ENCODE data around the gene PEX5. TPM values are rescaled to one million over a fixed set of nuclear protein-coding genes. Genes with fewer than 3 reads are reported as not detected.

Gene PEX5
- 31.9 and 45.3 TPM in 2 replicates for total RNA-seq (2014; rRNA removed; shearing (Covaris generic); ENCODE audit: low replicate concordance)

DNA sequence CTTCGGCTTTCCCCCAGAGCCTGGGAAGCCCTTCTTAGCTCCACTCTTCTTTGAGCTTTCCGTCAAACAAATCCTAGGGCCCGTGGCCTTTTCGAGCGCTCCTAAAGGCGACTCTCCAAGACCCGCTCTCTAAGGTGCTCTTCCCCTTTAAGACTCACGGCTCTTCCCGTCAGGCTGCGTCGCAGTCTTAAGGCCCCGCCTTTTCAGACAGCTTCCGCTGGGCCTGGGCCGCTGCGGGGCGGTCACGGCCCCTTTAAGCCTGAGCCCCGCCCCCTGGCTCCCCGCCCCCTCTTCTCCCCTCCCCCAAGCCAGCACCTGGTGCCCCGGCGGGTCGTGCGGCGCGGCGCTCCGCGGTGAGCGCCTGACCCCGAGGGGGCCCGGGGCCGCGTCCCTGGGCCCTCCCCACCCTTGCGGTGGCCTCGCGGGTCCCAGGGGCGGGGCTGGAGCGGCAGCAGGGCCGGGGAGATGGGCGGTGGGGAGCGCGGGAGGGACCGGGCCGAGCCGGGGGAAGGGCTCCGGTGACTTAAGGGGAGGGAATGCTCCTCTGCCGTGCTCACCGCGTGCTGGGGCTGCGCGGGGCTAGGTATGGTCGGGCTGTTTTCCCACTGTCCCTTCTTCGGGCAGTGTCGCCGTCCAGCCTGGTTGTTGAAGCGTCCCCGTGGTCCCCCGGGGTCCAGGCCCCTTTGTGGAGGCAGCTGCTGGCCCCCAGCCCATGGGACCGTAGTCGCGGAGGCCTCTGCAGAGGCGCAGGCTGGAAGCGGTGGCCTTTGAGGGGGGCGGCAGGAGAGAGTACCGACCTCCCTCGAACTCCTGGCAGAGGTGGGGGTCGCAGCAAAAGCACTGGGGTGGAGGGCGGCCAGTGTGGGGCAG, at the start of gene PEX5:
PEX5 (plus strand) TSS at position 289 of the 870 bp plus-strand sequence. CDS start 692 bp downstream, outside the sequence.
- peak; percentile 85 for DNase-seq (ENCODE audit: low read depth)
- in situ Hi-C loops (cut with HindIII; ENCODE audit: low pct_unique_long_range_greater_than_20kb, low sequenced_read_pairs), result no loop called here

- DNase-seq (ENCODE audit: low read depth), result no peak
- in situ Hi-C loops (cut with HindIII; ENCODE audit: low pct_unique_long_range_greater_than_20kb, low sequenced_read_pairs), result no loop called here
Observed at GRCh38 chr12:7141351-7142005, 48.0 kb upstream of the PEX5 start.

GRCh38 chr12:7142056-7142644, 47.3 kb upstream of the PEX5 start:
- in situ Hi-C loops (cut with HindIII; ENCODE audit: low pct_unique_long_range_greater_than_20kb, low sequenced_read_pairs), result no loop called here
- peak; percentile 14 for DNase-seq (ENCODE audit: low read depth)

- no peak for DNase-seq (ENCODE audit: low read depth)
- in situ Hi-C loops (cut with HindIII; ENCODE audit: low pct_unique_long_range_greater_than_20kb, low sequenced_read_pairs), result no loop called here
Observed at GRCh38 chr12:7142809-7143465, 46.5 kb upstream of the PEX5 start.

DNA sequence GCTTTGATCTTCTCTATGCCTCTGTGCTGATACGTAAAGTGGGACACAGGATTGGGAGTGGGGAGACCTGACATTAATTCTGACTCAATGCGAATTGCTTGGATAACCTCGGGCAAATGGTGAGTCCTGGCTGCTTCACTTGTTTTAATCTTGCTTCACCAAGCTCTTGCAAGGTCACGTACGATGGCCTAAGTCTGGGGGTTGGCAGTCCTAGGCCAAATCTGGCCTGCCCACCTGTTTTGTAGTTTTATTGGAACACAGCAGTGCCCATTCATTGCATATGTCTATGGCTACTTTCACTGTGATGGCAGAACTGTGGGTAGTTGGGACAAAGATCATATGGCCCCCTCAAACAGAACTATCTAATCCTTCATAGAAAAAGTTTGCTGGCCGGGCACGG, 45.9 kb upstream of the PEX5 start:
- no peak for DNase-seq (ENCODE audit: low read depth)
- in situ Hi-C loops (cut with HindIII; ENCODE audit: low pct_unique_long_range_greater_than_20kb, low sequenced_read_pairs), result no loop called here

GRCh38 chr12:7144414-7145120, 44.9 kb upstream of the PEX5 start:
- in situ Hi-C loops (cut with HindIII; ENCODE audit: low pct_unique_long_range_greater_than_20kb, low sequenced_read_pairs), result no loop called here

DNA sequence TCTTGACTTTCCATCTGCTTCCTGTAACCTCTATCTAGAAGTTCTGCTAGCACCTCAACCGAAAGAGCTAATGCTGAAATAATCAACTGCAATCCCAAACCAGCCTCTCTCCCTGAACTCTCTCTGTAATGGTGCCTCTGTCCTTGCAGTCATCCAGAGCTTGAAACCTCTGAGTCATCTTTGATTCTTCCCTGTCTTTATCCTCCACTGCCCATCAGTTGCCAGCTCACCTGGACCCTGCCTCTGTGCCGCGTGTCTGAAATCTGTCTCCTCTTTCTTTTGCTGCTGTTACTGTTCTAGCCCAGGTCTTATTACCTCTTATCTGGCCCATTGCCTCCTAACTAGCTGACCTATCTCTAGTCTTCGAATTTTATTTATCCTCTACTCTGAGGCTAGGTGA, 43.8 kb upstream of the PEX5 start:
- DNase-seq (ENCODE audit: low read depth), result no peak
- in situ Hi-C loops (cut with HindIII; ENCODE audit: low pct_unique_long_range_greater_than_20kb, low sequenced_read_pairs), result no loop called here

More at GRCh38 chr12:7144414-7145120, 44.9 kb upstream of the PEX5 start:
- peak; percentile 15 for DNase-seq (ENCODE audit: low read depth)

GRCh38 chr12:7146228-7146627, 43.3 kb upstream of the PEX5 start:
- in situ Hi-C loops (cut with HindIII; ENCODE audit: low pct_unique_long_range_greater_than_20kb, low sequenced_read_pairs), result no loop called here
- no peak for DNase-seq (ENCODE audit: low read depth)

- in situ Hi-C loops (cut with HindIII; ENCODE audit: low pct_unique_long_range_greater_than_20kb, low sequenced_read_pairs), result no loop called here
- DNase-seq (ENCODE audit: low read depth), result no peak
Observed at GRCh38 chr12:7146906-7147305, 42.6 kb upstream of the PEX5 start.

DNA sequence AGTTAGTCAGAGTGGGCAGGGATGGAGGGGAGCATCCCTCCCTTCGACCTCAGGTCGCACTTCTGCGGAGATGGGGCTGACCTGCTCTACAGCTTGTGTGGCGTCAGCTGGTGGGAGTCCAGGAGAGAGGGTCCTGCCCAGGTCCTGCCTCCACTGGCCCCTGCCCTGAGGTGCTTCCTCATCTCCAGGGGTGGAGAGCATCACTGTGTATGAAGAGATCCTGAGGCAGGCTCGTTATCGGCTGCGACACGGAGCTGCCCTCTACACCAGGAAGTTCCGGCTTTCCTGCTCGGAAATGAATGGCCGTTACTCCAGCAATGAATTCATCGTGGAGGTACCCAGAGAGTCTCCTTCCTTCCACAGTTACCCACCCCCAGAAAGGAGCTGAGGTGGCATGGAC, 39.1 kb upstream of the PEX5 start:
- no peak for DNase-seq (ENCODE audit: low read depth)
- in situ Hi-C loops (cut with HindIII; ENCODE audit: low pct_unique_long_range_greater_than_20kb, low sequenced_read_pairs), result no loop called here

GRCh38 chr12:7150841-7151240, 38.6 kb upstream of the PEX5 start:
- DNase-seq (ENCODE audit: low read depth), result no peak
- in situ Hi-C loops (cut with HindIII; ENCODE audit: low pct_unique_long_range_greater_than_20kb, low sequenced_read_pairs), result no loop called here

DNA sequence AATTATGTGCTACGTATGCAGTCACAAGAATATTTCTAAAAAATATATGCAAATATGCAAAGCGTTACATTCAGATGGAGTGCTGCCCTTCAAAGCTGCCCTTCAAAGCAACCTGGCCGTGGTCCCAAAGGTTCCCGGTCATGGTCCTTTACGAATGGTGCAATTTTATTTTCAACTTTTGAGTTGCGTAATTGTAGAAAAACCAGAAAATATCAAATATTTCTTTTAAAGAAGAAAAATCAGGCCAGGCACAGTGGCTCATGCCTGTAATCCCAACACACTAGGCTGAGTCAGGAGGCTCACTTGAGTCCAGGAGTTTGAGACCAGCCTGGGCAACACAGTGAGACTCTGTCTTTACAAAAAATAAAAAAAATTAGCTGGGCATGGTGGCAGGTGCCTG, 38.0 kb upstream of the PEX5 start:
- in situ Hi-C loops (cut with HindIII; ENCODE audit: low pct_unique_long_range_greater_than_20kb, low sequenced_read_pairs), result no loop called here
- no peak for DNase-seq (ENCODE audit: low read depth)

GRCh38 chr12:7152818-7153217, 36.7 kb upstream of the PEX5 start:
- no peak for DNase-seq (ENCODE audit: low read depth)
- in situ Hi-C loops (cut with HindIII; ENCODE audit: low pct_unique_long_range_greater_than_20kb, low sequenced_read_pairs), result no loop called here

DNA sequence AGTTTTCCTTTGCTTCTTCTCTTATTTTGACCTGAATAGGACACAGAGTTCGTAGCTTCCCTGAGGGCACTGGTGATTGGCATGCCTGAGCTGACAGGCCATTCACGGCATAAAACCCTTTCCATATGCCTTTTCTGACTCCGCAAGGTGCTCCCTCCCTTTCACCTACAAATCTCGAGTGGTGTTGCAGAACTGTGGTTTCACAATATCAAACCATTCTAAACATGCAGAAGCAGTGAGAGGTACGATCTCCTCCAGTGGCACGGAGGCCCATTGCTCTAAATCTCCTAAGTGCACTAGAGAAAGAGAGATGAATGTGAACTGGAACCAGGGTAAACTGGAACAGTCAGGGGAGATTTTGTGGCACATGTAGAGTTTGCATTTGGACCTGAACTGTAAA, 35.4 kb upstream of the PEX5 start:
- no peak for DNase-seq (ENCODE audit: low read depth)
- in situ Hi-C loops (cut with HindIII; ENCODE audit: low pct_unique_long_range_greater_than_20kb, low sequenced_read_pairs), result no loop called here

DNA sequence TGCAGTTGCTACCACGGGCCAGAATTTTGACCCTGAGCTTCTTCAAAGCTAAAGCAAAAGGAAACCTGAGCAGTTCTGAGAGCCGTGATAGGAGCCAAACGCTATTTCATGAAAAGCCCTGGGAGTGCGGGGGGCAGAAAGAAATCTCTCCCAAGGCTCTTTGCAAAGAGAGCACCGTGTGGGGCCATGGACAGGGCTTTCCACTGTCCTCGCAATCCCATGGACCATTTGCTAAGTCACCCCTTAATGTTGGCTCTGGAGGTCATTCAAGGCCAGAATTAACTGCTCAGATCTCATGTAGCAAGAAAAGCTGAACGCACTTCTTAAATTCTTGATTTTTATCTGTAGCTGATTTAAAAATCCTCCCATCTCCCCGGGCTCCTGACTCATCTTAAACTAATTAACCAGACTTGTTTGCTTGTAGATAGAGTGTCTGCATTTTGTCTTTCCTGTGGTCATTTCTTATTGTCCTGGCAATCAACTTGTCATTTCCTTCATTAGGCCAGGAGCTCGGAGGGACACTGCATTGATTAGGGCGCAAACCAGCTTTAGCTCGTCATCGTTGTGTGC, 34.5 kb upstream of the PEX5 start:
- no peak for DNase-seq (ENCODE audit: low read depth)
- in situ Hi-C loops (cut with HindIII; ENCODE audit: low pct_unique_long_range_greater_than_20kb, low sequenced_read_pairs), result no loop called here

GRCh38 chr12:7155471-7156034, 33.9 kb upstream of the PEX5 start:
- no peak for DNase-seq (ENCODE audit: low read depth)
- in situ Hi-C loops (cut with HindIII; ENCODE audit: low pct_unique_long_range_greater_than_20kb, low sequenced_read_pairs), result no loop called here

Measured in Caki2 (cell line).